Left ventricle myocardium superior (tissue), 1 donor: ENCODE results near the gene APEH. TPM values are rescaled to one million over a fixed set of nuclear protein-coding genes. Genes with fewer than 3 reads are reported as not detected.

Experiments used
- ATAC-seq: fragments of 200-7000 bp; cut with Tn5 transposase; one replicate; pipeline ENCODE4 v1.9.1; 2020; ENCODE audit warnings: mild to moderate bottlenecking, moderate library complexity
- DNase-seq: peaks from one replicate; pipeline ENCODE4 v3.0.0-alpha.2; 2020
- intact Hi-C: fragments of 100-400 bp; cut with micrococcal nuclease; formaldehyde crosslinking; loops from one replicate; pipeline ENCODE4 v1.11.0; 2022
- long read RNA-seq: library from polyadenylated mRNA; unstranded; transcript quantifications from one replicate; pipeline ENCODE4 v2.0.0, GENCODE V29; 2021
- total RNA-seq: library from RNA; stranded (reverse); fragmentation: NEBNext Ultra II Directional; extraction: Animal tissue kit (Norgen Biotek cat#: 25700); gene quantifications from one replicate; pipeline ENCODE4 v1.2.1, GENCODE V29; 2021
- donor health status: DM: no; HTN: yes; CAD: no; lungs with severe emphysema.

Gene APEH
- 113 TPM for total RNA-seq
- long read RNA-seq, transcript APEH-201 (22 exons, 3,220 nt) = major isoform, 163 of 221 reads
- long read RNA-seq, partial matches to known transcripts = 38 of 221 reads
- long read RNA-seq, other reads (novel, unspliced or antisense) = 19 of 221 reads

DNA sequence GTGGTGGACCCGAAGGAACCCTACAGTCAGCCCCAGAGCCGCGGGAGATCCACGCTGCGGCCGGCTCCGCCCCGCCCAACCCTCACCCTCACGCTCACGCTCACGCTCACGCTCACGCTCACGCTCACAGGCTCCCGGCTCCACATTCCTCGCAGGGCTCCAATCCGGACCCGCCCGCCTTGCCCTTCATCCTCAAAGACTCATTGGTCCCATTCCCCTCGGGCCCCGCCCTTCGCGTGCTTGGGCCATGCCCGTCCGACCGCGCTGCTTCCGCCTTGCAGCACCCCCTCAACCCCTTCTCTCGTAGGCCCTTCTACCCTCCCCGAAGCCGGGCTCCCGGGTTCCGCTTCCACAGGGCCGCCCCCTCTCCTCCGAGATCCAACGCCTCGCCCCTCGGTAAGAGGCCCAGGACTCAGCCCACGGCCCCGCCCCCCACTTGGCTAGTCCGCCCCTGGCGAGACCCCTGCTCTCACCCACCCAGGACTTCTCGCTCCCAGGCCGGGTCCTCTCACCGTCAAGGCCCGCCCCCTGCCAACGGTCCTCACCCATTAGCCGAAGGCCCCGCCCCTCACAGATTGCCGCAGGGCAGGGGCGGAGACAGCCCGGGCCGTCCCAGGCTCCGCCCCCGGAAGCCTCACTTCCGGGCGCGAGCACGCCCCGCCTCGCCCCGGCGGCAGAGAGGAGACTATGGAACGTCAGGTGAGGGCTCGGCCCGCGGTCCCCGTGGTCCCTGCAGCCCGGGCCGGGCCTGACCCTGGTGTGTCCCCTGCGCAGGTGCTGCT lies at the start of gene APEH:
Gene APEH (plus strand): TSS at position 637 of the 782 bp plus-strand sequence. CDS start 51 bp downstream, at position 688.
- intact Hi-C loops = loop anchor here (5.0 kb wide), 1 partner anchor 137 kb away; no protein-coding TSS in a partner anchor
- DNase-seq = peak; percentile 98
- ATAC-seq = peak; percentile 94

DNA sequence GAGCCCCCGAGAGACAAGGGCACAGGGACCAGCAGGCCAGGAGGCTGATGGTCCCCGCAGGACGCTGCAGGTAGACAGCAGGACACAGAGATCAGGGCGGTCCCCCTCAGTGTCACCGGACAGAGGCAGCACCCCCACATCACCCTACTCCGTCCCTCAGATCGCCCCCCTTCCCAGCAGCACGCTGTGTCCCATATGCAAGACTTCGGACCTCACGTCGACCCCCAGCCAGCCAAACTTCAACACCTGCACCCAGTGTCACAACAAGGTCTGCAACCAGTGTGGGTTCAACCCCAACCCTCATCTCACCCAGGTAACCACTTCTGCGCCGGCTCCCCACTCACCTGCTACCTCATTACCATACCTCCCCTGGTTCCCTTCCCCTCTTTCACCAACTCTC lies 49.1 kb upstream of the APEH start:
- DNase-seq (no peak), ATAC-seq (no peak)
- intact Hi-C loops = no loop called here

DNA sequence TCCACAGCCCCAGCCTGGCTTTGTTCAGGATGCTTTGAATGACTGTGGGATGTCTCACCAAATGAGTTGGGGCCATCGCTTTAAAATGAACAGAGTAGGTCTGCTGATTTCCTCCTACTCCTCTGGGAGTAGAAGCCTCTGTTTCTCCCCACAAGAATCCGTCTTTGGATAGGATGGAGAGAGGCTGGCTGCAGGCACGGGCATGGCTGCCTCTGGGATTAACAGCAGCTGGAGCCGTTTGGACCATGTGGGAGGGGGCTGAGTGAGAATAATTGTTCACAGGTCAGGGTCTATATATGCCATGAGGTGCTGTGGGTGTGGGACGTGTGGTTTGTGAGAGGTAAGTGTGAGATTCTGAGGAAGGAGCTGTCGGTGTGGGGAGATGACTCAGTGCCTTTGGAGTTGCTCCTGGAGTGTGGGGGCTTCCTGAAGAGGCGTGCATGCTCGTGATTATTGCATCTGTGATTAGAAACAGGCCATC lies 48.0 kb upstream of the APEH start:
- ATAC-seq (no peak), DNase-seq (no peak)
- intact Hi-C loops = no loop called here

DNA sequence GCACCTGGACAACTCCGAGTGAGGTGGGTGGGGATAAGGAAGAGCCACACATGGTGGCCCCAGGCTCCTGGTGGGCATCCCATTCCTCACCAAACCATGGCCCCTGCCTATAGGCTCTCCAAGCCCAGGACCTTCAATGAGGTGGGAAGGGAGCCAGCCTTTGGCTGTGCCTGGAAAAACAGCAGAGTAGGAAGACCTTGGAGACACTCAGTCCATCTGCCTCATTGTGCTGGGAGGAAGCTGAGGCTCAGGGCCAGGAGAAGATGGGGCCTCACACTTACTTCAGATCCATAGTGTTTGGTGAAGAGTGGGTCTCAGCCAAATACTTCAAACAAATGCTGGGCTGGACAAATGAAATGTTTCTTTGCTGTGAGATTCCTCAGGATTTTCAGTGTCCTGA lies 47.4 kb upstream of the APEH start:
- DNase-seq (no peak), ATAC-seq (no peak)
- intact Hi-C loops = no loop called here

DNA sequence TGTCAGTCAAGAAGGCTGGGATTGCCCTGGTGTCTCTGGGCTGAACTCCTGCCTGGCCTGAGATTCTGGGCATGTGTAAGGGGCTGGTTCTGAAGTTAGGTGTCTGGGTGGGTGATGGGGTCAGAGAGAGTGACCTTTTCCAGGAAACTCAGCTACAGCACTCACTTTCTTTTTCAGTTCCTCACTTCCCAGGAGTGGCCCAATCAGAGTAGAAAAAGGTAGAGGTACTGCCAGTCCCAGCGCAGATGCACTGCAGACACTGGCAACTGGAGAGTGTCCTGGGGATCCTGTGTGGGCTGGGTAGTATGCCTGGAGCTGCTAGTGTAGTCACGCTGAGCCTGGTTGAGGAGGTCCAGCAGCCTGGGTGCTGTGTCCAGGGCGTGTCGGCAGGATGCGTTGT lies 46.5 kb upstream of the APEH start:
- DNase-seq = no peak
- intact Hi-C loops = no loop called here
- ATAC-seq = no peak

DNA sequence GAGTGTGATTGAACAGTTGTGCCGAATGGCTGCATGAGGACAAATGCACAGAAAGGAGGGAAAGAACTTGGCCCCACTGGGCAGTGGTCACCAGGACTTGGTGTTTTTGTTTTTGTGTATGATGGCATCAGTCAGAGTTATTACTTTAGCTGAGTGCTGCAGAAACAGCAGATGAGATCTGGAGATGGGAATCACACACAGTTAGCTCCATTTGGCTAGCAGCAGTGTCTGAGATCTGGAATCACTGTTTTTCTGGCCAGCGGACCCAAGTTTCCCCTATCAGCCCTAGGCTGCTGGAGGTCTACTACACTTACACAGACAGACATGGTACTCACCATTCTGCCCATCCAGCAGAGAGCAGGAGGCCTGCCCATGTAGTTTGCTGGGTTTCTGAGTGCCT lies 45.9 kb upstream of the APEH start:
- ATAC-seq (no peak), DNase-seq (no peak)
- intact Hi-C loops = no loop called here

DNA sequence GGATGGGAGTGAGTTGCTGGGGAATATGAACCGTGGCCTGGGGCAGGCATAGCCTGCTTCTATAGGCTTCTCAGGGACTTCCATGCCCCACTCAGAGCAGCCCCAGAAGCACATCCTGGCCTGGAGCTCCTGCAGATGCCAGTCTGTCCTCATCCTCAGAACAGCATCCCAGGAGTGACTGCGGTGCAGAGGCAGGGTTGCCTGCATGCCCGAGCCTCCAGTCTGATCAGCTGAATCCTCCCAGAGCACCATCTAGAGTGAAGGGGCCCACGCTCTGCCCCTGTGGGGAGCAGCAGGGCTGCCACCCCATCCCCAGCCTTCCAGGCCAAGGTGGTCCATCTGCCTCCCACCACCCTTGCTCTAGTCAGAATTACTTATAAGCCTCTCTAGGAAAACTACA lies 44.7 kb upstream of the APEH start:
- ATAC-seq (no peak), DNase-seq (no peak)
- intact Hi-C loops = no loop called here

DNA sequence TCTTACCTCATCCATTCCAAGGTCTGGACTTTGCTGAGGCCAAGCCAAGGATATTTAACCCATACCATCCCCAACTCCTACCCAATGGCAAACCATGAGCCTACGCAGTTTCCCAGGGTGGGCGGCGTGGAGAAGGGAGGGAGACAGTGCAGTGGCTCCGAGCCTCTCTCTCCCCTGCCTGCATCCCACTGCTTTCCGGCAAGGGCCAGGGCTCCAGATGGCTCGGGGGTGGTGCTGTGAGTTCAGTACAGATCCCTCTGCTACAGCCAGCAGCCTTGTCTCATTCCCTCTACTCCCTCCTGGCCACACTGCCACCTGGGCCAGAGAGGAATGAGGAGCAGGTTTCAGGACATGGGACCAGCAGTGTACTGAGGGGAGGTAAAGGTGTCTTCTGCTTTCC lies 44.3 kb upstream of the APEH start:
- ATAC-seq (no peak), DNase-seq (no peak)
- intact Hi-C loops = no loop called here

DNA sequence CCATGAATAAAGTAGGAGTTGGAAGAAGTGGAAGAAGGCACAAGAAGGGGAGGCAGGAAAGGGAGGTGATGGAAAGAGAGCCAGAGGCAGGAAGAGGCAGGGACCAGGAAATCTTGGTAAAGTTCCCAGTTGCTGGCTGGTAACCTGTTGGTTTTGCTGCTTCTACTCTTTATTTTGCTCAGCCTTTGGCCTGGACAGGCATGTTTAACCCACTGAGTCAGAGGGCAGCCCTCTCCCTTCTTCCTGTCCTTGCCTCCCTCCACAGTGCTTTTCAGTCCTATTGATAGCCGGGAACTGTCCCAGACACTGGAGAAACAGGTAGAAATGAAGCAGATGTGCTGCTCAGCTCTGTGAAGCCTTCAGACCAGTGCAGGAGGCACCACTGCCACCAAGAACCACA lies 43.4 kb upstream of the APEH start:
- ATAC-seq = no peak
- no peak for DNase-seq
- intact Hi-C loops = no loop called here

DNA sequence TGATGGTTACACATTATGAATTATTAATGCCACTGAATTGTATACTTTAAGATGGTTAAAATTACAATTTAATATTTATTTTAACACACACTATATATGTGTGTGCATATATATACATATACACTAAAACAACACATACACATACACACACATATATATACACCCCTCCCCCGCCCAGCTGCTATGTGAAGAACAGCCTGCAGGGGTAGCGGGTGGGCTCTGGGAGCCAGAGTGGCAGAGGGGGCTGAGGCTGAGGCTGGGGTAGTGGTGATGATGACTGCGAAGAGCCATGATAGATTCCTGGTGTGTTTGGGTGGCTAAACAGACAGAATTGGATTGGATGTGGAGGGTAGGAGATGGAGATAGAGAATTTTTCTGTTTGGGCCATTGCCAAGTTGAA lies 39.4 kb upstream of the APEH start:
- no peak for ATAC-seq
- DNase-seq = no peak
- intact Hi-C loops = no loop called here

DNA sequence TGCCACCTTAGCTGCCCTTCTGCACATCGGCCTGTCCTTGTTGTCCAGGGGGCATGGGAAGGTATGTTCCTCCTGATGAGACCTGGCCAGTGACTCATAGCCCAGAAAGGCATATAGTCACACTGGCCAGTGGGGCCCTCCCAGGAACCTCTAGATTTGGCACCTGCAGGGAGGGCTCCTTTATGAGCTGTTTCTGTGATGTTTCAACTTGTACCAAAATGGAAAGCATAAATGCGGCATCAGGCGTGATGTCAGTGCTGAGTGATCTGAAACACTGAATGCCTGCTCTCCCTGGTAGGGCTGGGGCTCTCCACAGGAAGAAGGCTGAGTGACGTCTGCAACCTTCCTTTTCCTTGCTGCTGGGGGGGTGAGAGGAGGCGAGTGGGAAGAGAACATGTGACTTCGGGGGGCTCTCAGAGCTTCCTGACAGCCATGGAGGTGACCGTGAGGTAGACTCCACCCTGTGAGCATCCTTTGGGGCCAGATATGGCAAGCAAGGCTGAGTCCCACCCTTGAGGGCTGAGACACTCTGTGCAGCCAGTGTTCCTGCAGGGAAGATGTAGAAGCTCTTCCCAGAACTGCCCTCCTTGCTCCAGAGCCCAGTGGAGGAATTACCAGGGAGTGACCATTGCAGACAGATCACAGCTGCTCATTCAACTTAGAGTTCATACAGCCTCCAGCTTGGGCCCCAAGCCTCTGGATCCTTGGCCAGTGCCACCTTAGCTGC lies 37.1 kb upstream of the APEH start:
- intact Hi-C loops = no loop called here
- ATAC-seq = no peak
- no peak for DNase-seq

DNA sequence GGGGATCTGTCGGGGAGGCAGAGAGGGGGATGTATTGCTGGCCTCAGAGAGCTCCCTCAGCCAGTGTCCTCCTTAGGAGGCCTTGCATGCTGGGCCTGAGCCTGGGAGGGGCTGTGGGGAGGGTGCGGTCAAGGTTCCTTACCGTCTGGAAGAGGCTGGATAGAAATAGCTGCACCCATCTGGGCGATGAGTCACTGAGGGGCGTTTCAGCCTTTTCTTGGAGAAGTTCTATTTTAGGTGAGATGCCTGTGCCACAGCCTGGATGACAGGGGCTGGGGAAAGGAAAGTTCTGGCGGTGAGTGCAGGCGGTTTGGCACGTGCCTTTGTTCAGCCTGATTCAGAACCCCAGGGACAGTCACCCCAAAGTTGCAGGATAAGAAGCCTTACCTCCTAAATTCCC lies 35.7 kb upstream of the APEH start:
- DNase-seq (no peak), ATAC-seq (peak; percentile 45)
- intact Hi-C loops = no loop called here

DNA sequence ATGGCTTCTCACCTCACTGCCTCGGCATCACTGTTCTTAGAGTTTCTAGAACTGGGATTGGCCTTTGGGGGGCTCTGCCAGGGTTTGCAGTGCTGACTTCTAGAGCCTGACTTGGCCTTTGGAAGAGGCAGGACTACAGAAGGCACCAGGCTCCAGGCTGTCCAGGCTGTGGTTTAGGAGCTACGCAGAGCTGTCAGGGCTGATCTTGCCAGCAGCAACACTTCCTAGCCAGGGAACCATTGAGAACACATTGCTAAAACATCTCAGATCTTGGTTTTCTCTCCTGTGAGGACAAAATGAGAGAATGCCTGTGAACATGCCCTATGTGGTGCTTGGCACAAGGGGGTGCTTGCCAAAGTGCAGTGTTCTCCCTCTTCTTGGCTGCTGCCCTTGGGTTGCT lies 34.6 kb upstream of the APEH start:
- ATAC-seq (no peak), DNase-seq (no peak)
- intact Hi-C loops = no loop called here

DNA sequence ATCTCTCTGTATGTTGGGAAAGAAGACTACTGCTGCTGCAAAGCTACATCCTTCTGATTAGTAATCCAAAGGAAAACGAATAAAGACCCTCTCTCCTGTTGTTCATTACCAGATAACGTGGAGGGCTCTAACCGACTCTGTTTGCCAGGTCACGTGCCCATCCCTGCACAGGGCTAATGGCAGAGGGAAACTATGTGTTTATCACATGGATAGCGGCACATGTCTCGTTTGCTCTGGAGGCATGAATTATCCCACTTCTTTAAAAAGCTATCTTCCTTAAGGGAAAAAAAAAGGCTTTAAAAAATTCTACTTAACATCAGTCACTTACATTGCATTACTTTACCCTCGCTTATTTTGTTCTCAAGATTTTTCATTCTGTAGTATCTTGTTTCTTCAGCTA lies 32.9 kb upstream of the APEH start:
- ATAC-seq = no peak
- no peak for DNase-seq
- intact Hi-C loops = no loop called here

DNA sequence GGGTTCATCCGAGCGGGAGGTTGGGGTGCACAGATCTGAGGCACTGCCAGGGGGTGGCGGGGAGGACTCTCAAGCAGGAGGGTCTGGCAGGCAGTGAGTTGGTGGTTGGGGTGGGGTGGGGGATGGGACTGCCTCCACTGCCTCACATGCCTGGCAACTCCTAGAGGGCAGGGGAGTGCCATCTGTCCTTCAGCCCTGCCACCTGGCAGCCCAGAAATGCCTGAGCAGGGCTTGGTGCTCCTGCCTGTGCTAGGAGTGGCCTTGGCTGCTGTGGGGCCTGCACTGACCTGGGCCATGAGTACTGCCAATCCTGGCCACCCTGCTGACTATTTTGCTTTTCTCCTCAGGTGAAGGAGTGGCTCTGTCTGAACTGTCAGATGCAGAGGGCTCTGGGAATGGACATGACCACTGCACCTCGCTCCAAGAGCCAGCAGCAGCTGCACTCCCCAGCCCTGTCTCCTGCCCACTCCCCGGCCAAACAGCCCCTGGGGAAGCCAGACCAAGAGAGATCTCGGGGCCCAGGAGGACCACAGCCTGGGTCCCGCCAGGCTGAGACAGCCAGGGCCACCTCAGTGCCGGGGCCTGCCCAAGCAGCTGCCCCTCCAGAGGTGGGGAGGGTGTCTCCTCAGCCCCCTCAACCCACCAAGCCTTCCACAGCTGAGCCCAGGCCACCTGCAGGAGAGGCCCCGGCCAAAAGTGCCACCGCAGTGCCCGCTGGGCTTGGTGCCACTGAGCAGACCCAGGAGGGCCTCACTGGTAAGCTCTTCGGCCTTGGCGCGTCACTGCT lies 32.0 kb upstream of the APEH start:
- DNase-seq = no peak
- intact Hi-C loops = no loop called here
- no peak for ATAC-seq

DNA sequence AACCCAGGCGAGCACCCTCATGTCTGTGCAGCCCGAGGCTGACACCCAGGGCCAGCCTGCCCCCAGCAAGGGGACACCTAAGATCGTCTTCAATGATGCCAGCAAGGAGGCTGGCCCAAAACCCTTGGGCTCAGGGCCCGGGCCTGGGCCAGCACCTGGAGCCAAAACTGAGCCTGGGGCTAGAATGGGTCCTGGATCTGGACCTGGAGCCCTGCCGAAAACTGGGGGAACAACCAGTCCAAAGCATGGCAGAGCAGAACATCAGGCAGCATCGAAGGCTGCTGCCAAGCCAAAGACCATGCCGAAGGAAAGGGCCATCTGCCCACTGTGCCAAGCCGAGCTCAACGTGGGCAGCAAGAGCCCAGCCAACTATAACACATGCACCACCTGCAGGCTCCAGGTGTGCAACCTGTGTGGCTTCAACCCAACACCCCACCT lies 31.4 kb upstream of the APEH start:
- intact Hi-C loops = no loop called here
- ATAC-seq (no peak), DNase-seq (no peak)

DNA sequence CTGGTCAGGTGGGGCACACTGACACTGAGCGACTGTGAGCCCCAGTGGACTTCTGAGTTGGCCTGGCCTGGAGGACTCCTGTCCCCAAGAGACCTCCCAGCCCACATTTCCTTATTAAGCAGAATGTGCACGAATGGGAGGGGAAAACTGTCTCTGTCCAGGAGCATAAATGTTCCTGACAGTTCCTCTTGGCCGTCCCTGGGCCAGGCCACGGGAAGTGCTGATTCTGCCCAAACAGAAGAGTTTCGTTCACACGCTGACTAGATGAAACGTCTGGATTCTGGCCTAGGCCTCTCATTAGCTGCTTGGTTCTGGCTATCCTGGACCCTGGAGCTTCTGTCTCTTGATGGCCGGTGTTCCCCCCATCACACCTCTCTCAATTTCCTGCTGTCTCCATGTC lies 29.5 kb upstream of the APEH start:
- ATAC-seq = no peak
- no peak for DNase-seq
- intact Hi-C loops = no loop called here

DNA sequence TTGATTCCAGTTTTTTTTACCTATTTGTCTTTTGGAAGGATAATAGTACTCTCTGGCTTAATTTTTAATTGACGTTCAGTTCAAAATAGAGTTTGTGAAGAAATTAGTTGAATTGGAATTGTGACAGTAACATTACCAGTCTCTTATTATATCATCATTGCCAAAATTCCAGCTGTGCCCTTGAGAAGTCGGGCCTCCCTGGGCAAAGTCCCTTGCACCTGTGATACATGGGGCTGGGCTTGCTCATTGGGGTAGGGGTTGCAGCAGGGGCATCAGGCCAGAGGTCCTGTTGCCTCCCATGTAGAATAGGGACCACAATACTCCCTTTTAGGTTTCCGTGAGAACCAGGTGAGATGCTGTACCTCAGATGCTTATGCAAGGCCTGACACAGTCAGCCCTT lies 27.9 kb upstream of the APEH start:
- no peak for ATAC-seq
- intact Hi-C loops = no loop called here

DNA sequence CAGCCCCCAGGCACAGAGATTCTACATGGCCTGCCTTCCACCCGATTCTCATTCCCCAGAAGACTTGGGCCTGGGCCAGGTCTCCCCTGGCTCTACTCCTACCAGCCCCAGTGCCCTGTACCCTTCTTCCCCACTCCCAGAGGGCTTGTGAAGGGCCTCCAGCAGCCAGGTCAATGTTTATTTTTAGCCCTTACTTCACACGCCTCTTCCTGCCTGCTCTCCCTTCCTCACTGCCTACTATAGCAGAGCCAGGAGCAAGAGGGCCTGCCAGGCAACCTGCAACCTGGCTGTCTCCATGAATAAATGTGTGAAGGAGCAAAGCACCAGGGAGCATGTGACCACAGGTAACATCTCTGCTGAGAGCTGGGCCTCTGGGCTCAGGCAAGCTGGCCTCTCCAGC lies 26.4 kb upstream of the APEH start:
- intact Hi-C loops = no loop called here
- peak; percentile 62 for DNase-seq
- ATAC-seq = peak; percentile 98

More for the DNA sequence above, 27.9 kb upstream of the APEH start:
- no peak for DNase-seq
